A549 (cell line): ENCODE measurements around the gene ADAM12.

Source experiments
- BHLHE40 ChIP-seq: IDR thresholded peaks from 2 replicates; pipeline ENCODE4 v1.6.1; 2012; ENCODE audit warnings: low read depth, low read length, inconsistent platforms
- POLR2A ChIP-seq: IDR thresholded peaks from 2 replicates; pipeline ENCODE4 v1.6.1; 2012; ENCODE audit warnings: mild to moderate bottlenecking, low read length
- POLR2AphosphoS2 ChIP-seq: conservative IDR thresholded peaks from 2 replicates; pipeline ENCODE4 v1.6.1; 2012; ENCODE audit warnings: low read length, improper control_type of control experiment, inconsistent platforms
- RAD21 ChIP-seq, 2 experiments: fragments of >200 bp in 1 of 2; sonication (Bioruptor Twin) in 1 of 2; formaldehyde crosslinking in 1 of 2; IDR thresholded peaks in 1 of 2; conservative IDR thresholded peaks in 1 of 2; 2 replicates in 1 of 2; 3 replicates in 1 of 2; pipeline ENCODE4 v1.6.1; 2012 to 2018; ENCODE audit warnings: inconsistent platforms in 1 of 2
- SREBF2 ChIP-seq: fragments of 450-650 bp; IDR thresholded peaks from 2 replicates; pipeline ENCODE4 v1.6.1; 2014; ENCODE audit warnings: mild to moderate bottlenecking, moderate library complexity
- ZSCAN20 ChIP-seq: fragments of 250-450 bp; sonication (Bioruptor Pico); IDR thresholded peaks from 2 replicates; pipeline ENCODE4 v1.8.0; 2022; ENCODE audit warnings: mild to moderate bottlenecking, moderate library complexity
- TF ChIP-seq, protein P1 (sequence below): fragments of >200 bp; sonication (Bioruptor Twin); formaldehyde crosslinking; IDR thresholded peaks from 3 replicates; pipeline ENCODE4 v1.5.1; 2016

DNA sequence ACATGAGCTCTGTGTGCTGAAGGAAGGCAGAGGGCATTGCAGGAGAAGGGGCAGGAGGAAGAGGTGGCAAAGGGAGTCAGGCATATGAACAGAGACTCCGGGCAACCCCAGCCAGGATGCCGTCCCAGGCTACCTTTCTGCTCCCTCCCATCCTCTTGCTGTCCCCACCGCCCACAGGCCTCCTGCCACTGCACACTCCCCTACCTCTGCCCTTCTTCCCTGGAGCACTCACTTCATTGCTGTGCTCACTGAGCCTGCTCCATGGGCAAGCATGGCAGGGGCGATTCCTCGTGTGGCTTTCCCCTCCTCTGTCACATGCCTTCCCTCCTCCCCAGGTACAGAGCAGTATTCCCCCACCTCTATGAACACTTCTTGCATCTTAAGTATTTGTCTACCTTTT, 398.5 kb downstream of the ADAM12 start:
- no peak for TF ChIP-seq POLR2A
- no peak for TF ChIP-seq ZSCAN20 (CRISPR knock-in tag)
- no peak for TF ChIP-seq BHLHE40
- TF ChIP-seq, protein P1, sequence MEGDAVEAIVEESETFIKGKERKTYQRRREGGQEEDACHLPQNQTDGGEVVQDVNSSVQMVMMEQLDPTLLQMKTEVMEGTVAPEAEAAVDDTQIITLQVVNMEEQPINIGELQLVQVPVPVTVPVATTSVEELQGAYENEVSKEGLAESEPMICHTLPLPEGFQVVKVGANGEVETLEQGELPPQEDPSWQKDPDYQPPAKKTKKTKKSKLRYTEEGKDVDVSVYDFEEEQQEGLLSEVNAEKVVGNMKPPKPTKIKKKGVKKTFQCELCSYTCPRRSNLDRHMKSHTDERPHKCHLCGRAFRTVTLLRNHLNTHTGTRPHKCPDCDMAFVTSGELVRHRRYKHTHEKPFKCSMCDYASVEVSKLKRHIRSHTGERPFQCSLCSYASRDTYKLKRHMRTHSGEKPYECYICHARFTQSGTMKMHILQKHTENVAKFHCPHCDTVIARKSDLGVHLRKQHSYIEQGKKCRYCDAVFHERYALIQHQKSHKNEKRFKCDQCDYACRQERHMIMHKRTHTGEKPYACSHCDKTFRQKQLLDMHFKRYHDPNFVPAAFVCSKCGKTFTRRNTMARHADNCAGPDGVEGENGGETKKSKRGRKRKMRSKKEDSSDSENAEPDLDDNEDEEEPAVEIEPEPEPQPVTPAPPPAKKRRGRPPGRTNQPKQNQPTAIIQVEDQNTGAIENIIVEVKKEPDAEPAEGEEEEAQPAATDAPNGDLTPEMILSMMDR, result no peak
- TF ChIP-seq RAD21 (conservative IDR thresholded peaks at IDR 0.05 in 1 of 2, IDR thresholded peaks at IDR 0.05 in 1 of 2), result no peak
- no peak for TF ChIP-seq SREBF2
- no peak for TF ChIP-seq POLR2AphosphoS2
